Measurements from ENCODE around the gene SPI1. TPM values are rescaled to one million over a fixed set of nuclear protein-coding genes. Genes with fewer than 3 reads are reported as not detected.

Gene SPI1
- total RNA-seq, 1 donor from 2014 or later, result not detected

GRCh38 chr11:47379317-47379716 is 970 bp upstream of the SPI1 start:
- H3K4me3 ChIP-seq (ENCODE audit: insufficient read depth, low read depth, low read length), result no peak overlapping the region
- no peaks in the 10 kb centered on the region for H3K27me3 ChIP-seq (ENCODE audit: insufficient read depth, low read length)
- no peaks in the 10 kb centered on the region for H3K36me3 Mint-ChIP-seq (ENCODE audit: low read depth, unreplicated experiment)
- DNase-seq (ENCODE audit: low read depth) (no peak), FAIRE-seq (no peak)
- H3K4me3 Mint-ChIP-seq (ENCODE audit: unreplicated experiment), result no peak overlapping the region
- peaks cover 9% of the 10 kb centered on the region for H3K27me3 Mint-ChIP-seq (ENCODE audit: low read depth, unreplicated experiment)
- H3K9me3 ChIP-seq (ENCODE audit: insufficient read depth, low read depth, low read length), result no peaks in the 10 kb centered on the region
- no peak overlapping the region for H3K27ac ChIP-seq (ENCODE audit: low read depth, low read length)
- no peak for TF ChIP-seq CTCF (IDR thresholded peaks at IDR 0.05; ENCODE audit: insufficient read depth, low read depth, low read length)
- no peak for TF ChIP-seq EZH2 (IDR thresholded peaks at IDR 0.05; ENCODE audit: insufficient read depth, low read length)
- H2AFZ ChIP-seq (ENCODE audit: low read depth, low read length), result no peak overlapping the region
- peaks cover 7% of the 10 kb centered on the region for H3K4me1 Mint-ChIP-seq (ENCODE audit: low read depth, unreplicated experiment)
- peaks cover 4% of the 10 kb centered on the region for H3K4me1 ChIP-seq (ENCODE audit: insufficient read depth, low read length)
- no peak overlapping the region for H3K4me2 ChIP-seq (ENCODE audit: low read length)
- no peak overlapping the region for H3K27ac Mint-ChIP-seq (ENCODE audit: unreplicated experiment)
- no peaks in the 10 kb centered on the region for H3K36me3 ChIP-seq (ENCODE audit: insufficient read depth, low read length)
- no peaks in the 10 kb centered on the region for H3K79me2 ChIP-seq (ENCODE audit: insufficient read depth, low read length)
- H4K20me1 ChIP-seq (ENCODE audit: insufficient read depth, low read length), result no peaks in the 10 kb centered on the region
- no peak overlapping the region for H3K9ac ChIP-seq (ENCODE audit: low read length)
- H3K9me3 Mint-ChIP-seq (ENCODE audit: unreplicated experiment), result no peaks in the 10 kb centered on the region

- DNase-seq (ENCODE audit: low read depth), result no peak
- no peak overlapping the region for H3K4me3 ChIP-seq (ENCODE audit: insufficient read depth, low read depth, low read length)
- no peaks in the 10 kb centered on the region for H3K27me3 ChIP-seq (ENCODE audit: insufficient read depth, low read length)
- H3K27ac Mint-ChIP-seq (ENCODE audit: unreplicated experiment), result no peak overlapping the region
- H3K4me2 ChIP-seq (ENCODE audit: low read length), result no peak overlapping the region
- H3K4me1 Mint-ChIP-seq (ENCODE audit: low read depth, unreplicated experiment), result peaks cover 10% of the 10 kb centered on the region
- peaks cover 6% of the 10 kb centered on the region for H3K4me1 ChIP-seq (ENCODE audit: insufficient read depth, low read length)
- H3K79me2 ChIP-seq (ENCODE audit: insufficient read depth, low read length), result no peaks in the 10 kb centered on the region
- no peaks in the 10 kb centered on the region for H3K9me3 Mint-ChIP-seq (ENCODE audit: unreplicated experiment)
- FAIRE-seq, result no peak
- no peaks in the 10 kb centered on the region for H3K36me3 Mint-ChIP-seq (ENCODE audit: low read depth, unreplicated experiment)
- no peaks in the 10 kb centered on the region for H3K36me3 ChIP-seq (ENCODE audit: insufficient read depth, low read length)
- no peak overlapping the region for H3K4me3 Mint-ChIP-seq (ENCODE audit: unreplicated experiment)
- H3K9me3 ChIP-seq (ENCODE audit: insufficient read depth, low read depth, low read length), result no peaks in the 10 kb centered on the region
- peaks cover 9% of the 10 kb centered on the region for H3K27me3 Mint-ChIP-seq (ENCODE audit: low read depth, unreplicated experiment)
- H4K20me1 ChIP-seq (ENCODE audit: insufficient read depth, low read length), result no peaks in the 10 kb centered on the region
- TF ChIP-seq EZH2 (IDR thresholded peaks at IDR 0.05; ENCODE audit: insufficient read depth, low read length), result no peak
- no peak for TF ChIP-seq CTCF (IDR thresholded peaks at IDR 0.05; ENCODE audit: insufficient read depth, low read depth, low read length)
- H2AFZ ChIP-seq (ENCODE audit: low read depth, low read length), result no peak overlapping the region
- no peak overlapping the region for H3K9ac ChIP-seq (ENCODE audit: low read length)
- H3K27ac ChIP-seq (ENCODE audit: low read depth, low read length), result no peak overlapping the region
Observed at GRCh38 chr11:47378836-47379170, 456 bp upstream of the SPI1 start.

- DNase-seq (ENCODE audit: low read depth), result no peak
- Histone ChIP-seq H4K20me1 (ENCODE audit: insufficient read depth, low read length) (no peaks in the 10 kb centered on the region), H3K4me2 (ENCODE audit: low read length) (no peak overlapping the region), H3K4me3 (ENCODE audit: insufficient read depth, low read depth, low read length) (no peak overlapping the region), H3K9ac (ENCODE audit: low read length) (no peak overlapping the region), H3K27ac (ENCODE audit: low read depth, low read length) (no peak overlapping the region), H3K36me3 (ENCODE audit: insufficient read depth, low read length) (no peaks in the 10 kb centered on the region), H2AFZ (ENCODE audit: low read depth, low read length) (no peak overlapping the region), H3K27me3 (ENCODE audit: insufficient read depth, low read length) (no peaks in the 10 kb centered on the region), H3K9me3 (ENCODE audit: insufficient read depth, low read depth, low read length) (no peaks in the 10 kb centered on the region), H3K79me2 (ENCODE audit: insufficient read depth, low read length) (no peaks in the 10 kb centered on the region), H3K4me1 (ENCODE audit: insufficient read depth, low read length) (peaks cover 6% of the 10 kb centered on the region)
- no peak for FAIRE-seq
- Mint-ChIP-seq H3K4me1 (ENCODE audit: low read depth, unreplicated experiment) (peaks cover 11% of the 10 kb centered on the region), H3K4me3 (ENCODE audit: unreplicated experiment) (no peak overlapping the region), H3K27ac (ENCODE audit: unreplicated experiment) (no peak overlapping the region), H3K27me3 (ENCODE audit: low read depth, unreplicated experiment) (no peaks in the 10 kb centered on the region), H3K36me3 (ENCODE audit: low read depth, unreplicated experiment) (no peaks in the 10 kb centered on the region), H3K9me3 (ENCODE audit: unreplicated experiment) (no peaks in the 10 kb centered on the region)
- TF ChIP-seq EZH2 (IDR thresholded peaks at IDR 0.05; ENCODE audit: insufficient read depth, low read length) (no peak), CTCF (IDR thresholded peaks at IDR 0.05; ENCODE audit: insufficient read depth, low read depth, low read length) (no peak)
Observed at GRCh38 chr11:47377571-47378009, 757 bp downstream of the SPI1 start.

Data from astrocyte (in vitro differentiated cells and primary cell).